GM12878 (cell line): Measurements from ENCODE around the gene PCED1B. TPM values are rescaled to one million over a fixed set of nuclear protein-coding genes. Genes with fewer than 3 reads are reported as not detected.

Source experiments
- ATAC-seq: fragments of 200-7000 bp; cut with Tn5 transposase; 3 replicates; pipeline ENCODE4 v1.9.1; 2020; ENCODE audit warnings: mild to moderate bottlenecking, moderate library complexity
- BruUV-seq: library from RNA; stranded (reverse); fragments of 400-500 nt; replicated peaks from 2 replicates; lab custom pipeline; 2021; lab: Mats Ljungman, UMichigan
- CTCF ChIA-PET: fragments of 300-600 bp; sonication (Branson Sonifier 250); formaldehyde crosslinking; extraction: SDS; loops from one replicate; lab custom pipeline; 2021; ENCODE audit warnings: inconsistent platforms; lab: Yijun Ruan, JAX
- POLR2A ChIA-PET: fragments of 350-600 bp; formaldehyde crosslinking; extraction: SDS; loops from one replicate; lab custom pipeline; 2021; ENCODE audit warnings: inconsistent platforms; lab: Charles Lee
- RAD21 ChIA-PET: fragments of 300-600 bp; sonication (Branson Sonifier 250); formaldehyde crosslinking; loops from one replicate; lab custom pipeline; 2023; ENCODE audit warnings: antibody characterized with exemption; ENCODE audit not compliant: unreplicated experiment; lab: Charles Lee
- SMC1A ChIA-PET: fragments of 300-600 bp; sonication (Branson Sonifier 250); formaldehyde crosslinking; loops from one replicate; lab custom pipeline; 2023; ENCODE audit not compliant: unreplicated experiment, uncharacterized antibody; lab: Charles Lee
- DNase-seq: peaks from one replicate; pipeline ENCODE4 v3.0.0-alpha.2; 2011; ENCODE audit warnings: low read depth, low spot score
- FAIRE-seq: peaks from 3 replicates; lab custom pipeline; 2011; peaks lifted over from hg19 to GRCh38; lab: Jason Lieb, UNC
- H2AFZ ChIP-seq: 2 replicates; pipeline ENCODE4 v1.6.0; 2011; ENCODE audit warnings: low read depth, low read length, control low read depth; ENCODE audit not compliant: control insufficient read depth
- H3K27ac ChIP-seq: 2 replicates; pipeline ENCODE4 v1.5.1; 2011; ENCODE audit warnings: control low read depth; ENCODE audit not compliant: control insufficient read depth, insufficient read depth
- H3K27me3 ChIP-seq, 2 experiments: replicated peaks in 1 of 2; 2 replicates each; pipeline versions ENCODE4 v1.6.0 to v1.6.1; 2011; ENCODE audit warnings: low read length in 1 of 2; ENCODE audit not compliant: control insufficient read depth in 2 of 2, insufficient read depth in 2 of 2
- H3K36me3 ChIP-seq, 2 experiments: 2 replicates each; pipeline ENCODE4 v1.5.1; 2011; ENCODE audit warnings: low read length in 1 of 2; ENCODE audit not compliant: control insufficient read depth in 2 of 2, insufficient read depth in 2 of 2
- H3K4me1 ChIP-seq: 2 replicates; pipeline ENCODE4 v1.6.1; 2011; ENCODE audit warnings: mild to moderate bottlenecking, low read length, moderate library complexity, mixed read lengths; ENCODE audit not compliant: control insufficient read depth, insufficient read depth
- H3K4me2 ChIP-seq: 2 replicates; pipeline ENCODE4 v1.6.0; 2011; ENCODE audit warnings: control low read depth; ENCODE audit not compliant: control insufficient read depth, insufficient read depth
- H3K4me3 ChIP-seq: fragments of 200-600 bp; sonication (generic); 2 replicates; pipeline ENCODE4 v1.5.1; 2016
- H3K79me2 ChIP-seq: 2 replicates; pipeline ENCODE4 v1.6.0; 2011; ENCODE audit warnings: low read length; ENCODE audit not compliant: control insufficient read depth, insufficient read depth
- H3K9ac ChIP-seq: 2 replicates; pipeline ENCODE4 v1.8.0; 2011; ENCODE audit warnings: low read length, control low read depth, mixed read lengths; ENCODE audit not compliant: control insufficient read depth, insufficient read depth
- H3K9me3 ChIP-seq: replicated peaks from 3 replicates; pipeline ENCODE4 v1.5.1; 2011; ENCODE audit warnings: mild to moderate bottlenecking, low read length; ENCODE audit not compliant: control insufficient read depth, insufficient read depth
- H4K20me1 ChIP-seq: 2 replicates; pipeline ENCODE4 v1.6.0; 2011; ENCODE audit not compliant: control insufficient read depth, insufficient read depth
- ATF3 ChIP-seq: IDR thresholded peaks from 2 replicates; pipeline ENCODE4 v1.6.1; 2011; ENCODE audit warnings: low read depth, mild to moderate bottlenecking, low read length, moderate library complexity, borderline replicate concordance; ENCODE audit errors: extremely low read depth
- CEBPZ ChIP-seq: fragments of 150-350 bp; IDR thresholded peaks from 2 replicates; pipeline ENCODE4 v1.6.1; 2016; ENCODE audit warnings: low read depth, low read length
- ETV6 ChIP-seq, 2 experiments: fragments of 450-650 bp in 1 of 2; IDR thresholded peaks in 1 of 2; conservative IDR thresholded peaks in 1 of 2; 2 replicates each; pipeline ENCODE4 v1.6.1; 2014; ENCODE audit warnings: antibody characterized with exemption in 1 of 2, borderline replicate concordance in 1 of 2, low read depth in 1 of 2, mild to moderate bottlenecking in 1 of 2, moderate library complexity in 1 of 2
- IKZF1 ChIP-seq: fragments of 450-650 bp; conservative IDR thresholded peaks from 2 replicates; pipeline ENCODE4 v1.6.1; 2017; ENCODE audit warnings: antibody characterized with exemption, mild to moderate bottlenecking
- IKZF2 ChIP-seq, 2 experiments: fragments of 450-650 bp; IDR thresholded peaks; 2 replicates each; pipeline ENCODE4 v1.6.1; 2017; ENCODE audit warnings: mild to moderate bottlenecking in 2 of 2, moderate library complexity in 2 of 2
- MAX ChIP-seq: IDR thresholded peaks from 2 replicates; pipeline ENCODE4 v1.6.1; 2012; ENCODE audit warnings: low read depth, low read length, improper control_type of control experiment
- MYC ChIP-seq: IDR thresholded peaks from 2 replicates; pipeline ENCODE4 v1.6.1; 2011; ENCODE audit warnings: mild to moderate bottlenecking, low read length, moderate library complexity, inconsistent platforms; ENCODE audit not compliant: insufficient read depth, insufficient replicate concordance, insufficient read length, severe bottlenecking
- NRF1 ChIP-seq: conservative IDR thresholded peaks from 2 replicates; pipeline ENCODE4 v1.6.1; 2011; ENCODE audit warnings: mild to moderate bottlenecking, low read depth, low read length, improper control_type of control experiment
- PAX8 ChIP-seq: fragments of 450-650 bp; IDR thresholded peaks from 2 replicates; pipeline ENCODE4 v1.6.1; 2017; ENCODE audit warnings: mild to moderate bottlenecking, moderate library complexity
- POLR2AphosphoS5 ChIP-seq: IDR thresholded peaks from 2 replicates; pipeline ENCODE4 v1.6.1; 2011; ENCODE audit warnings: mild to moderate bottlenecking, low read length, inconsistent platforms
- RAD21 ChIP-seq: IDR thresholded peaks from 2 replicates; pipeline ENCODE4 v1.6.1; 2011; ENCODE audit warnings: mild to moderate bottlenecking, low read depth, low read length, moderate library complexity; ENCODE audit not compliant: insufficient read depth
- RAD51 ChIP-seq: fragments of 450-650 bp; IDR thresholded peaks from 2 replicates; pipeline ENCODE4 v1.6.1; 2016; ENCODE audit warnings: moderate library complexity, mild to moderate bottlenecking, inconsistent platforms
- REST ChIP-seq: IDR thresholded peaks from 2 replicates; pipeline ENCODE4 v1.6.1; 2012; ENCODE audit warnings: mild to moderate bottlenecking, low read depth, low read length
- RFX5 ChIP-seq: IDR thresholded peaks from 2 replicates; pipeline ENCODE4 v1.6.1; 2011; ENCODE audit warnings: low read depth, low read length, improper control_type of control experiment
- SIN3A ChIP-seq: IDR thresholded peaks from 2 replicates; pipeline ENCODE4 v1.6.1; 2012; ENCODE audit warnings: low read depth, low read length, improper control_type of control experiment
- SMARCA5 ChIP-seq: fragments of 450-650 bp; IDR thresholded peaks from 2 replicates; pipeline ENCODE4 v1.6.1; 2017; ENCODE audit warnings: mild to moderate bottlenecking
- SUPT20H ChIP-seq: IDR thresholded peaks from 2 replicates; pipeline ENCODE4 v1.6.1; 2011; ENCODE audit warnings: low read depth, mild to moderate bottlenecking, low read length, moderate library complexity, borderline replicate concordance; ENCODE audit not compliant: control insufficient read depth
- YBX1 ChIP-seq: fragments of 450-650 bp; IDR thresholded peaks from 2 replicates; pipeline ENCODE4 v1.6.1; 2016; ENCODE audit warnings: antibody characterized with exemption
- WGBS: methylation state at CpG from one replicate; pipeline ENCODE4 v1.1.6; 2016; ENCODE audit warnings: low lambda C conversion rate; ENCODE audit not compliant: insufficient replicate concordance, insufficient coverage; ENCODE audit errors: missing lambda C conversion rate; 5-methylcytosine and 5-hydroxymethylcytosine counted together
- in situ Hi-C: fragments of 300-500 bp; cut with MboI; formaldehyde crosslinking; loops from 9 replicates; pipeline ENCODE4 v1.14.3; 2018; ENCODE audit warnings: mixed read lengths
- intact Hi-C: fragments of 100-400 bp; cut with micrococcal nuclease; formaldehyde crosslinking; loops from one replicate; pipeline ENCODE4 v1.14.2; 2022; ENCODE audit not compliant: unreplicated experiment
- polyA plus RNA-seq, 11 experiments: library from polyadenylated mRNA; depleted of rRNA in 4 of 11; unstranded in 6 of 11; stranded (reverse) in 5 of 11; fragments of >200 nt; fragmentation: Nextera tagmentation in 4 of 11; fragmentation: Illumina TruSeq in 1 of 11; extraction: Ambion mirVana in 4 of 11; extraction: Trizol in 1 of 11; gene quantifications; 1 replicate in 1 of 11; 2 replicates in 10 of 11; pipeline versions ENCODE4 v1.2.1 to v1.2.3, GENCODE V29; 2011 to 2016; ENCODE audit warnings: inconsistent platforms in 2 of 11, missing spikeins in 2 of 11, low read depth in 1 of 11
- total RNA-seq, 4 experiments: library from RNA; depleted of rRNA in 3 of 4; stranded (reverse); fragments of >200 nt in 3 of 4; fragmentation: Illumina TruSeq in 1 of 4; extraction: Trizol in 1 of 4; gene quantifications; 2 replicates each; pipeline versions ENCODE4 v1.2.1 to v1.2.3, GENCODE V29; 2013 to 2021

Gene PCED1B
- total and polyA plus RNA-seq, 10 of the 15 experiments (the other 5 are each of a cell fraction or from before 2014, with no cell fraction given) = 0.80 to 8.8 (median 3.0) TPM

- no peaks in the 10 kb centered on the region for H3K27me3 ChIP-seq
- no peak overlapping the region for H3K4me2 ChIP-seq
- no peaks in the 10 kb centered on the region for H3K79me2 ChIP-seq
- FAIRE-seq (no peak), DNase-seq (no peak), ATAC-seq (peak; percentile 64)
- SMC1A ChIA-PET = no interaction called here
- no peak overlapping the region for H3K4me3 ChIP-seq
- POLR2A ChIA-PET = no interaction called here
- H3K9me3 ChIP-seq = no peaks in the 10 kb centered on the region
- no peak overlapping the region for H3K9ac ChIP-seq
- RAD21 ChIA-PET = interaction anchor here (1.3 kb wide), 1 partner anchor 16 kb away, joined by 5 read pairs; no protein-coding TSS in a partner anchor
- H3K4me1 ChIP-seq = no peaks in the 10 kb centered on the region
- 0% methylated on average over 4 of the region's 4 CpGs for WGBS
- in situ Hi-C loops = no loop called here
- no TSS peak for BruUV-seq
- H3K36me3 ChIP-seq = no peaks in the 10 kb centered on the region
- CTCF ChIA-PET = no interaction called here
- H4K20me1 ChIP-seq = no peaks in the 10 kb centered on the region
- no peak overlapping the region for H2AFZ ChIP-seq
- intact Hi-C loops = no loop called here
- H3K27ac ChIP-seq = no peak overlapping the region
- no peak for TF ChIP-seq RFX5
- no peak for TF ChIP-seq YBX1
- TF ChIP-seq CEBPZ = no peak
- TF ChIP-seq SUPT20H = no peak
- TF ChIP-seq REST = no peak
- no peak for TF ChIP-seq ATF3
- no peak for TF ChIP-seq PAX8
- no peak for TF ChIP-seq RAD51
- TF ChIP-seq SIN3A = no peak
- no peak for TF ChIP-seq MAX
- no peak for TF ChIP-seq POLR2AphosphoS5
- TF ChIP-seq MYC = no peak
- 0 out of 4 replicates have a peak, but pooled peaks of 1 of the 2 experiments have one; percentile 7 for TF ChIP-seq IKZF2 (IDR thresholded peaks at IDR 0.05)
- TF ChIP-seq IKZF1 = 0 out of 2 replicates have a peak, but pooled peaks have one; percentile 16
- no peak for TF ChIP-seq RAD21
- no peak for TF ChIP-seq ETV6 (conservative IDR thresholded peaks at IDR 0.05 in 1 of 2, IDR thresholded peaks at IDR 0.05 in 1 of 2; ENCODE audit: borderline replicate concordance in 1 of 2, low read depth in 1 of 2)
- TF ChIP-seq NRF1 = no peak
- TF ChIP-seq SMARCA5 = no peak
Measured at GRCh38 chr12:47223848-47224213, 144.4 kb downstream of the PCED1B start.
